ENCODE measurements around the gene LDLRAD1.

- no peak for TF ChIP-seq POLR2A (IDR thresholded peaks at IDR 0.05)
- no peak for TF ChIP-seq CTCF (IDR thresholded peaks at IDR 0.05)
Measured at GRCh38 chr1:54007613-54008012, 10.4 kb downstream of the LDLRAD1 start.

All from upper lobe of left lung (tissue), 4 donors.